GM12865 (cell line): ENCODE results near the gene CDH4.

Experiments
- DNase-seq: peaks from one replicate; pipeline ENCODE4 v3.0.0; 2010; ENCODE audit warnings: low read depth
- H3K4me3 ChIP-seq: 2 replicates; pipeline ENCODE4 v1.5.1; 2011; ENCODE audit warnings: mild to moderate bottlenecking, low read depth, low read length, control low read depth
- TF ChIP-seq, protein P1 (sequence below): IDR thresholded peaks from 2 replicates; pipeline ENCODE4 v1.5.1; 2011; ENCODE audit warnings: low read length, control low read depth, low read depth, inconsistent platforms; ENCODE audit not compliant: insufficient read depth; ENCODE audit errors: missing control alignments

CDH4 gene

DNA sequence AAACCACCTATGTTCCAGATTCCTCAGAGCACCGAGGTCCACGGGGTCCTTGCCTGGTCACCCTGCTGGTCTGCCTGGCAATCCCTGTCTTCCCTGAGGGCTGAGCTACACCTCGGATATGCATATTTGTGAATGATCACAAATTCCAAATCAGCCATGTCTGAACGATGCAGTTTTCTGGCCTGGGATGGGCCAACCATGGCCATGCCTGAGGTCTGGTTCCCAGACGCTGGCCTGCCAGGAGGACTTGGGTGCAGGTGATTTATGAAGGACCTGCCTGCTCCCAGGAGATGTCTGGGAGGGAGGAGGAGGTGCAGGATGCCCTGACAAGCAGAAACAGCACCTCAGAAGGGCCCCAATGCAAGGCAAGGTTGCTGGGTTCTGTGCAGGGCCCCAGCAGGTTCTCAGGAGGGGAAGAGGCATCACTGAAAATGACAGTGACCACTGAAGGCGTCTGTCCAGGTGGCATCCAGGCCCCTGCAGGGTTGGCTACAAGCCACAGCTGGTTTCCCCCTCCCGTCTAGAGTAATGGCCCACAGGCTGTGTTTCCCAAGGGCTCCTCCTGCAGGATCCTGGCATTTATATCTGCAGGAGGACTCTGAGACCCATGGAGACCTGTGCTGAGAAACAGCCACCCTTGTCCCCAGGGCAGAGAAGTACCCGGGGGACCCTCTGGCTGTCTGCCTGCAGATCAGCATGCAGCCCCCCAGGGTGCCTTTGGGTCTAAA is 608.4 kb downstream of the CDH4 start:
- no peak overlapping the region for H3K4me3 ChIP-seq
- DNase-seq = no peak
- TF ChIP-seq, protein P1, sequence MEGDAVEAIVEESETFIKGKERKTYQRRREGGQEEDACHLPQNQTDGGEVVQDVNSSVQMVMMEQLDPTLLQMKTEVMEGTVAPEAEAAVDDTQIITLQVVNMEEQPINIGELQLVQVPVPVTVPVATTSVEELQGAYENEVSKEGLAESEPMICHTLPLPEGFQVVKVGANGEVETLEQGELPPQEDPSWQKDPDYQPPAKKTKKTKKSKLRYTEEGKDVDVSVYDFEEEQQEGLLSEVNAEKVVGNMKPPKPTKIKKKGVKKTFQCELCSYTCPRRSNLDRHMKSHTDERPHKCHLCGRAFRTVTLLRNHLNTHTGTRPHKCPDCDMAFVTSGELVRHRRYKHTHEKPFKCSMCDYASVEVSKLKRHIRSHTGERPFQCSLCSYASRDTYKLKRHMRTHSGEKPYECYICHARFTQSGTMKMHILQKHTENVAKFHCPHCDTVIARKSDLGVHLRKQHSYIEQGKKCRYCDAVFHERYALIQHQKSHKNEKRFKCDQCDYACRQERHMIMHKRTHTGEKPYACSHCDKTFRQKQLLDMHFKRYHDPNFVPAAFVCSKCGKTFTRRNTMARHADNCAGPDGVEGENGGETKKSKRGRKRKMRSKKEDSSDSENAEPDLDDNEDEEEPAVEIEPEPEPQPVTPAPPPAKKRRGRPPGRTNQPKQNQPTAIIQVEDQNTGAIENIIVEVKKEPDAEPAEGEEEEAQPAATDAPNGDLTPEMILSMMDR = no peak

DNA sequence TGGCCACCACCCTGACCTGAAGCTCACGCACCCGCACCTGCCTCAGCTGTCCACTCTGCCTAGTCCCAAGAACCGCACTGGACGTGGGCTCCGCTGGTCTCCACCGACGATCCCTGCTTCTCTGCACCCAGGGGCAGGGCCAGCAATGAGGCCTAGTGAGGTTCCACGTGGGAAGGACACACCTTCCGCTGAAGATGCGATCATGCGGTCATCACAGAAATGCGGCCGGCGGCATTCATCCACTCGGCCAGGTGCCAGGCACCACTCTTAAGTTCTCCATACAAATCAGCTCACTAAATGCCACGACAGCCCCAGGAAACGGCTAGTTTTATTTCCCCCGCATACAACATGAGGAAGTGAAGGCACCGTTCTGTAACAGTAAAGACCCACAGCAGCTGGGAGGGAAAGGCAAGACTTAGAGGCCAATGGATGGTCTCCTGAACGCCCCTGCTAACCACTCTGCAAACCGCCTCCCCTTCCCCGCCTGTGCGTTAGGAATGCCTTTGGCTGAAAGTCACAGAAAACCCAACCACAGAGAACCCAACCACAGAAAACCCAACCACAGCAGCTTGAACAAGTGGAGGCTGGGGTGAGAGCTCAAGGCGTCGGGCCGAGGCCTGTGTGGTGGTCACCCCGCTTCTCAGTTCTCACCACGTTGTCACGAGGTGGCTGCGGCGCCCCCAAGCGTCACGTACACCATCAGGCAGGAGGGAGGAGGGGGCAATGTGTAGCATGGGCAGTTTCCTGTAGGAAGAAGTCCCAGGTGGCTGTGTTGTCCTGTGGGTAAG is 609.2 kb downstream of the CDH4 start:
- DNase-seq = no peak
- TF ChIP-seq, protein P1 = no peak

GRCh38 chr20:61861858-61862257 is 609.8 kb downstream of the CDH4 start:
- TF ChIP-seq, protein P1 = no peak
- no peak for DNase-seq
- no peak overlapping the region for H3K4me3 ChIP-seq

More for the DNA sequence above, 609.2 kb downstream of the CDH4 start:
- H3K4me3 ChIP-seq = no peak overlapping the region

DNA sequence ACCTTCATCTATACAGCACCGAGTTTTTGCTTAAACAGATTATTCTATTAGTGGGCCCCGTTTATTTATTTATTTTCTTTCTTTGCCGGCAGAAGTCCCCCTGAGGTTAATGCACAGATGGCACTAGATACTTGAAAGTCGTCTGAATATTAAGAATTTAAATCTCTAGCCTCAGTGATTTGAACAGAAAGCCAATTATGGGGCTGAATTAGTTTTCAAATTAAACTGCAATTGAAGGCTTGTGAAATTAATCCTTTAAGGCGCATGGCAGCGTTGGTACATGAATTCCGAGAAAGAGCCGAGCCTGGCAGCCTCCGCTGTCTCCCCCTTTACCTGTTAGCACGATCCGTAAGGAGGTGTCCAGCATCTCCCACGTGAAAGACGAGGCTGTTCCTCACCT is 610.8 kb downstream of the CDH4 start:
- TF ChIP-seq, protein P1 = no peak
- no peak overlapping the region for H3K4me3 ChIP-seq
- no peak for DNase-seq

DNA sequence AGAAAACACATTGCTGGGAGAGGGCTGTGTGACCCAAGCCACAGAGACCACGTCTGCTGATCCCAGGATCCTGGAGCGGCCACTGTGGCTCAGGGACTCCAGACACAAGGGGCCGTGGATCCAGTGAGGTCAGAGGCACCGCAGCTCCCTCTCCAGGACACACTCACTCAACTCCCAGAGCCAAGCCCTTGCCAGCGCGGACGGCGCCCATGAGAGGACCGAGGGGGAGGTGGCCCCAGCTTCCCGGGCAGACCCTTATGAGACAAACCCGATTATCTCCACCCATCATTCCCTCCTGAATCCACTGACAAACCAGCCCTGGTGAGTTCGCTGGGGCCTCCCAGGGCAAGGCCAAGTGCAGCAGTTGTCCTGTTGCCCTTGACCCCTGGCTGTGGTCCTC is 612.4 kb downstream of the CDH4 start:
- DNase-seq = no peak
- TF ChIP-seq, protein P1 = no peak
- H3K4me3 ChIP-seq = no peak overlapping the region

GRCh38 chr20:61865353-61865752 is 613.3 kb downstream of the CDH4 start:
- TF ChIP-seq, protein P1 = no peak
- no peak for DNase-seq
- no peak overlapping the region for H3K4me3 ChIP-seq
